Endothelial cell of umbilical vein (primary cell): ENCODE data around the gene S100P.

Source experiments
- EZH2 ChIP-seq: IDR thresholded peaks from 2 replicates; pipeline ENCODE4 v1.6.1; 2012; ENCODE audit warnings: borderline replicate concordance, low read depth, mild to moderate bottlenecking, moderate library complexity, low read length, inconsistent platforms; ENCODE audit not compliant: severe bottlenecking
- FOS ChIP-seq: IDR thresholded peaks from 2 replicates; pipeline ENCODE4 v1.6.1; 2011; ENCODE audit warnings: mild to moderate bottlenecking, low read length, moderate library complexity, borderline replicate concordance; ENCODE audit not compliant: insufficient read depth
- GATA2 ChIP-seq: IDR thresholded peaks from 2 replicates; pipeline ENCODE4 v1.7.0; 2011; ENCODE audit warnings: low read depth, mild to moderate bottlenecking, moderate library complexity, mixed read lengths, low read length; ENCODE audit not compliant: insufficient read length, insufficient read depth
- POLR2A ChIP-seq: IDR thresholded peaks from 2 replicates; pipeline ENCODE4 v1.6.1; 2012; ENCODE audit warnings: low read depth, mild to moderate bottlenecking, control low read depth, low read length
- POLR2AphosphoS5 ChIP-seq: IDR thresholded peaks from 2 replicates; pipeline ENCODE4 v1.6.1; 2012; ENCODE audit warnings: low read depth, mild to moderate bottlenecking, control low read depth, low read length, moderate library complexity; ENCODE audit not compliant: insufficient read depth
- TF ChIP-seq, protein P1 (sequence below), 2 donors: IDR thresholded peaks; 1 replicate in 1 of 2; 2 replicates in 1 of 2; pipeline ENCODE4 v1.5.1; 2011; ENCODE audit warnings: low read length in 2 of 2, mild to moderate bottlenecking in 2 of 2, moderate library complexity in 2 of 2, control low read depth in 1 of 2, inconsistent platforms in 1 of 2, low read depth in 1 of 2; ENCODE audit not compliant: insufficient read depth in 1 of 2; ENCODE audit errors: extremely low read depth in 1 of 2
- TF ChIP-seq, protein P2 (sequence below): IDR thresholded peaks from 2 replicates; pipeline ENCODE4 v1.6.1; 2011; ENCODE audit not compliant: insufficient read depth, insufficient read length

DNA sequence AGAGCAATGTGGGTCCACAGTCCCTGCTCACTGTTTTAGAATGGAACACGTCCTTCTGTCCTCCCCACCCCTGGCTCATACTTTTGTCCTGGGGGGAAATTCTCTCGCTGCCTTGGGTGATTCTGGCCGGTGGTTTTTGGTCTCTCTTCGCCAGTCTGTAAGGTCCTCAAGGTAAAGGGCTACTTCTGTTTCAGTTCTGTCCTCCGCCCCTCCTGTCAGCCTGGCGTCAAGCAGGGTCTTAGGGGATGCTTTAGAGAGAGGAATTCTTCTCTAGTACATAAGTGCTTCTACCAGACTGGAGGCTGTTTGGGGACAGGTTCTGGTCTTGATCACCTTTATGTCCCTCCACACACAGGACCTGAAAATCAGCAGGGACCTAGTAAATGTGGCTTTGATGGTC lies 16.6 kb downstream of the S100P start:
- TF ChIP-seq POLR2A (no peak), GATA2 (no peak), POLR2AphosphoS5 (no peak), FOS (no peak), EZH2 (no peak)
- TF ChIP-seq, protein P1, sequence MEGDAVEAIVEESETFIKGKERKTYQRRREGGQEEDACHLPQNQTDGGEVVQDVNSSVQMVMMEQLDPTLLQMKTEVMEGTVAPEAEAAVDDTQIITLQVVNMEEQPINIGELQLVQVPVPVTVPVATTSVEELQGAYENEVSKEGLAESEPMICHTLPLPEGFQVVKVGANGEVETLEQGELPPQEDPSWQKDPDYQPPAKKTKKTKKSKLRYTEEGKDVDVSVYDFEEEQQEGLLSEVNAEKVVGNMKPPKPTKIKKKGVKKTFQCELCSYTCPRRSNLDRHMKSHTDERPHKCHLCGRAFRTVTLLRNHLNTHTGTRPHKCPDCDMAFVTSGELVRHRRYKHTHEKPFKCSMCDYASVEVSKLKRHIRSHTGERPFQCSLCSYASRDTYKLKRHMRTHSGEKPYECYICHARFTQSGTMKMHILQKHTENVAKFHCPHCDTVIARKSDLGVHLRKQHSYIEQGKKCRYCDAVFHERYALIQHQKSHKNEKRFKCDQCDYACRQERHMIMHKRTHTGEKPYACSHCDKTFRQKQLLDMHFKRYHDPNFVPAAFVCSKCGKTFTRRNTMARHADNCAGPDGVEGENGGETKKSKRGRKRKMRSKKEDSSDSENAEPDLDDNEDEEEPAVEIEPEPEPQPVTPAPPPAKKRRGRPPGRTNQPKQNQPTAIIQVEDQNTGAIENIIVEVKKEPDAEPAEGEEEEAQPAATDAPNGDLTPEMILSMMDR (IDR thresholded peaks at IDR 0.05; ENCODE audit: extremely low read depth in 1 of 2, insufficient read depth in 1 of 2, low read depth in 1 of 2, low read length in 2 of 2), result no peak
- TF ChIP-seq, protein P2, sequence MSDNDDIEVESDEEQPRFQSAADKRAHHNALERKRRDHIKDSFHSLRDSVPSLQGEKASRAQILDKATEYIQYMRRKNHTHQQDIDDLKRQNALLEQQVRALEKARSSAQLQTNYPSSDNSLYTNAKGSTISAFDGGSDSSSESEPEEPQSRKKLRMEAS, result no peak
